HG03520 (cell line): ENCODE data around the gene LHX3.
"Not testable (repeated sequence)": the region's sequence is repeated elsewhere in the genome, so short reads cannot be mapped to it uniquely, and the experiment has no call there.

ENCODE experiments used
- ATAC-seq: cut with Tn5 transposase; IDR thresholded peaks from one replicate; pipeline ENCODE4 v1.9.1; 2021; ENCODE audit warnings: mild to moderate bottlenecking, moderate library complexity; ENCODE audit not compliant: unreplicated experiment

The LHX3 gene

DNA sequence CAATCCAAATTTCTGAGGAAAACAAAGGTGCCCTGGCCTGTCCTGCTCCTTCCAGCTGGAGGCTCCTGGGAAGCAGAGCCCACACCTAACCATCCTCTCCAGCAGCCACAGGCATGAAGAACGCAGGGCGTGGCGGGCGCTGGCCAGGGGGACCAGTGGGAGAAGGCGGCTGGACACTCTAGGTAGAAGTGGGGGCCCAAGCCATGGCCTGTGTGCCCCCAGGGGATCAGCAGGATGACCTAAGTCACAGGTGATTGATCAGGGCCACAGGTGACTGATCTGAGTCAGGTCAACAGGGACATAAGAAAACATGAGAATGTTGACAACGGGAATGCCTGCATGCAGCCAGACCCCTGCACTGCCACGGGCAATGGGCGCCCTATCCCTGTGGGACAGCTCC lies 37.3 kb upstream of the LHX3 start:
- ATAC-seq: no peak

DNA sequence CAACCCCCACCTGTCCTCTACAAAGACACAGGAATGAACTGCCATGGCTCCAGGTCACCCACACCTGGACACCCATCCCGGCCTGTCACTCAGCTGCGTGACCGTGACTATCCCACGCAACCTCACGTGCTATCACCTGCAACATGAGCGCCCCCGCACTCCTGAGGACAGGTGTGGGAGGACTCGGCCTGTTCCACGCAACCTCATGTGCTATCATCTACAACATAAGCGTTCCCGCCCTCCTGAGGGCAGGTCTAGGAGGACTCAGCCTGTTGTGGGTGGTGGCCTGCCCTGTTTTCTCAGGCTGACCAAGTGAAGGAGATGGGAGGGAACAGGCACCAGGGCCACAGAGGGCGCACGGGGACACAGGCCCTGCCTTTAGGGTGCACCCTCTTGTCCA lies 36.6 kb upstream of the LHX3 start:
- ATAC-seq: no peak

DNA sequence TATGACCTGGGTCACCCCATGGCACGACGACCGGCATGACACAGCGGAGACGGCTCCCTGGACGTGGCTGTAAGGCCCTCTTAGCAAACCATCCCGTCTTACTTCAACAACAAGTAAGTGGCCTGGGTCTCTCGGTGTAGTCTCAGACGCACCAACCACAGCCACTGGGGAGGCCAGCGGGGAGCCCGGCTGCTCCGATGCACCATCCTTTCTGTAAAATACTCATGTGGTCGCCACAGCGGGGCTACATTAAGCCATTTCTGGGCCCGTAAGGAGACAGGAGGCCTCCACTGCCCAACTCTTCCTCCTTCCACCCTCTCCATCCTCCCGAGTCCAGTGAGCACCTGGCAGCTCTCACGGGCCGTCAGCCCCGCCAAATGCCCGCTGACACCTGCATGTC lies 36.0 kb upstream of the LHX3 start:
- no peak for ATAC-seq

DNA sequence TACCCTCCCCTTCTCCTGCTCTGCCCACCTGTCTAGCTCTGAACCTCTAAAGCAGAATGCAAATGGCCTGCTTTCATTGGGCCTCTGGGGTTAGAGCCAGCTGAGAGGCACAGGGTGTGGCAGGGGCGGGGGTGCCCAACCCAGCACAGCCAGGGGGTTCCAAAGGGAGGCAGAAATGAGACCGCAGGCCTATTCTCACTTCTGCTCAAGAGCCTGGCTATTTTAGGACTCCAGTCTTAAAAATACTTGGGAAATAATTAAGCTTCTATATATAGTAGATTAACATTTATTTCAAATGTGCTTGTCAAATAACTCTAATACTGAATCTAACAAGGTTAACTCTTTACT lies 35.0 kb upstream of the LHX3 start:
- ATAC-seq: no peak

DNA sequence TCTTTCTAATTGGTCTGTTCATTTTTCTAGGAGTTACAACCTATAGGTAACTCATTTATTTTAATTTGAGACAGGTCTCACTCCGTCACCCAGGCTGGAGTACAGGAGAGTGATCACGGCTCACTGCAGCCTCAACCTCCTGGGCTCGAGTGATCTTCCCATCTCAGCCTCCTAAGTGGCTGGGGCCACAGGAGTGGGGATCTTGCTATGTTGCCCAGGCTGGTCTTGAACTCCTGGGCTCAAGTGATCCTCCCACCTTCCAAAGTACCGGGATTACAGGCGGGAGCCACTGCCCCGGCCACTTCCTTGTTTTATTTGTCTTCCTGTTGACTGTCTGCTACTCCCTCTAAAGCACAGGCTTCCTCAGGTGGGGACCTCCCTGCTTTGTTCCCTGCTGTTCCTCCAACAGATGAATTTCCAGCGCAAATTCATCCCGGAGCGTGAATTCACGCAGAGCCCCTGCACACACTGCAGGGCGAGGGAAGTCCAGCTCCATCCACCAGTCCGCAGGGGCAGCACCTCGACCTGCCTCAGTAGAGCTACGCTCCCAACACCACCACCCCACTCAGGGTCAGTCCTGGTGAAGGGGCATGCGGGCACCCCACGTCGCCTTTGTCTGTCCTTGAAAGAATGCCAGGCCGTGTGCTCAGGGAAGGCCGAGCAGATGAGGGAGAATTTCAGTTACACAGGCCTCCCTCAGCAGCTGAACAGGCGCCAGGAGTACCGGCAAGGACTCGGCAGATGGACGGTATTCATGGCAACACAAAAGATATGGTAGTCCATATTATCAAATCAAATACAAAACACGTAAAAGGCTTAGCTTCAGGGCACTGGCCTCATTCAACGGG lies 34.4 kb upstream of the LHX3 start:
- no peak for ATAC-seq

DNA sequence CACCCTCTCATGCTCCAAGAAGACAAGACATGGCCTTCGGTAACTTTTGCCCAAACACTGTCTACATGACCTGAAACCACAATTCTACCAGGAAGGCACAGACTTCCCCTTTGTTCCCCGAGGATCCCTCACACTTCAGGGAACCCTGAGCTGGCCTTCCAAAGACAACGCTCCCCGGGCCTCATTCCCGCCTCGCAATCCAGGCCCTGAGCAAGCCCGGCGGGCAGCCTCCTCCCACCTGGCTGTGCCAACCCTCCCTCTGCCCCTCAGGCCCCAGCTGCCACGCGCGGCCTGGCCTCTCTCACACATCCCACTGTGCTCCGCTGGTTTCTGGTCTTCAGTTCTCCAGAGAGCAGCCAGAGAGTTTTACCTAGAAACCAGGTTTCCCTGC lies 33.4 kb upstream of the LHX3 start:
- ATAC-seq: no peak

DNA sequence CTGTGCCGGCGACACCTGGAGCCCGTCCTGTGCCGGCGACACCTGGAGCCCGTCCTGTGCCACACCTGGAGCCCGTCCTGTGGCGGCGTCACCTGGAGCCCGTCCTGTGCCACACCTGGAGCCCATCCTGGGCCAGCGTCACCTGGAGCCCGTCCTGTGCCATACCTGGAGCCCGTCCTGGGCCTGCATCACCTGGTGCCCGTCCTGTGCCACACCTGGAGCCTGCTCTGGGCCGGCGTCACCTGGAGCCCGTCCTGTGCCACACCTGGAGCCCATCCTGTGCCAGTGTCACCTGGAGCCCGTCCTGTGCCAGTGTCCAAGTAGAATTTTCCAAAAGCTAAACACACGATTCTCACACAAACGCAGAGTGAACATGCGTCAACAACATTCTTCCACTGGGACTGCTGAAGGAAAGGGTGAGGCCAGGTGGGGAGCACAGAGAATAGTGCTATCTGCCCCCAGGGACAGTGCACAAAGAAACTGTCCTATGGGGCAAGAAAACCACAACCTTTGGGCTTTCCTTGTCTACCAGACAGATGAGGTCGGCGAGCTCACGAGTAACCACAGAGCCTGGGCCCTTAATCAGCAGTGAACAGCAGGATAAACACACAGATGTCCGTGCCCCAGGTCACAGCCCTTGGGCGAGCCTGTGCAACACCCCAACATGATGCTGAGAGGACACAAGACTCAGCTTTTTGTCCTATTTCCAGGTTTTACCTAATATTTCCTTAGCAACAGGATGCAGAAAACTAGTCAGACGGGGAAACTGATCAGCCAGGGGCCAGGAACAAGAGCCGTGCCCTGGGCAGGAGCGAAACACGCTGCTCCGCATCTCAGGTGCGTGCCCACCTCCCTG lies 32.8 kb upstream of the LHX3 start:
- no peak for ATAC-seq

DNA sequence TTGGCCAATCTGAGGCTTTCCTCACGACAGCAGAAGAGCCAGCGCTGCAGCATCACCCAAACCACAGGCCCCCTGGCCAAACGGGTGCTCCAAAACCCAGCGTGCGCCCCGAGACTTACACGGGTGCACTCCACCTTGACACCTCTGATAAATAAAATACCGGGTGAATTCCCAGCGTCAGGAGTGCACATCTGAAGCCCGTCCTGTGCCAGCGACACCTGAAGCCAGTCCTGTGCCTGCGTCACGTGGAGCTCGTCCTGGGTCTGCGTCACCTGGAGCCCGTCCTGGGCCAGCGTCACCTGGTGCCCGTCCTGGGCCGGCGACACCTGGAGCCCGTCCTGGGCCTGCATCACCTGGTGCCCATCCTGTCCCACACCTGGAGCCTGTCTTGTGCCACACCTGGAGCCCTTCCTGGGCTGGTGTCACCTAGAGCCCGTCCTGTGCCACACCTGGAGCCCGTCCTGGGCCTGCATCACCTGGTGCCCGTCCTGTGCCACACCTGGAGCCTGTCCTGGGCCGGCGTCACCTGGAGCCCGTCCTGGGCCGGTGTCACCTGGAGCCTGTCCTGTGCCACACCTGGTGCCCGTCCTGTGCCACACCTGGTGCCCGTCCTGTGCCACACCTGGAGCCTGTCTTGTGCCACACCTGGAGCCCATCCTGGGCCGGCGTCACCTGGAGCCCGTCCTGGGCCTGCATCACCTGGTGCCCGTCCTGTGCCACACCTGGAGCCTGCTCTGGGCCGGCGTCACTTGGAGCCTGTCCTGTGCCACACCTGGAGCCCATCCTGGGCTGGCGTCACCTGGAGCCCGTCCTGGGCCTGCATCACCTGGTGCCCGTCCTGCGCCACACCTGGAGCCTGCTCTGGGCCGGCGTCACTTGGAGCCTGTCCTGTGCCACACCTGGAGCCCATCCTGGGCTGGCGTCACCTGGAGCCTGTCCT lies 31.8 kb upstream of the LHX3 start:
- not testable (repeated sequence) for ATAC-seq

DNA sequence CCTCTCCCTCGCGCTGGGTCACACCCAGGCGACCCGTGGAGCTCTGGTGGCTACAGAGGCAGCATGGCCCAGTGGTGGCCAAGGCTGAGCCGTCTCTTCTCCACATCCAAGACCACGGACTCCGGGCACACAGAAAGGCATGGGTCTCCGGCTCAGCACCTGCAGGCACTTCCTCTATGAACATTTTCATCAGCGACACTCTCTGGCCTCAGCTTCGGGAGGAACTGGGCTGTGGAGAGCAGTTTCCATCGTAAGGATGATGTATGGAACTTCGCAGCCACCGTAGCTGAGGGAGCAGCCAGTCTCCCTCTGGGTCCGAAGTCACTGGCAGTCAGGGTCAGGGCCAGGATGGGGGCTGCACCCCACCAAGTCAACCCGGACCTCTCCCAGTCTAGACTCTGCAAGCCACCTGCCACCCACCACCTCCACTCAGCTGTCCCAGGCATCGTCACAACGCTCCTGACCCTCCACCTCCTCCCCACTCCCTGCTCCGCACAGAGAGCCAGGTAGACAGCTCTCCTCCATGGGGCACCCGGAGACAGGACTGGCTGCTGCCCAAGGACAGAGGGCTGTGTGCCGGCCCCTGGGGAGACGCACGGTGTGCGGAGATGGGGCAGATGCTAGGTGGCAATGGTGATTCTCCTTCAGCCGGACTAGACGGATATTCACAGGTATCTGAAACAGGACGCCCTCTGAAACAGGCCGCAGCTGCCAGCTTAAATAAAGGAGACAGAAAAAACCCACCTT lies 31.0 kb upstream of the LHX3 start:
- ATAC-seq: no peak

DNA sequence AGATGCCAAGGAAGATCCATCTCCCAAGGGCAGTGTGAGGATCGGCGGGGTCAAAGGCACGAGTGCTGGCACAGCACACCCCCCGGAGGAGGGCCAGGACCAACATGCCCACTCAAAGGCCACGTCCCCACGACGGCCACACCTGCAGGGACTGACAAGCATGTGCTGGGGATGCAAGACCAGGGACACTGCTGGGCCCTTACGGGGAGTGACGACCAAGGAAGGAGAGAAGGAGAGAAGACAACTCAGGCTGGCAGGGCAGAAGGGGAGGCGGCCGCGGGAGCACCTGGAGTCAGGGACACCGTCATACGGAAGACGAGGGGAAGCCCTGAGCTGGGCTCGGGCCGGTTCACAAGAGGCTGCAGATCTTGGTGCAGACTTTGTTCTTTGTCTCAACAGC lies 30.2 kb upstream of the LHX3 start:
- ATAC-seq: no peak

DNA sequence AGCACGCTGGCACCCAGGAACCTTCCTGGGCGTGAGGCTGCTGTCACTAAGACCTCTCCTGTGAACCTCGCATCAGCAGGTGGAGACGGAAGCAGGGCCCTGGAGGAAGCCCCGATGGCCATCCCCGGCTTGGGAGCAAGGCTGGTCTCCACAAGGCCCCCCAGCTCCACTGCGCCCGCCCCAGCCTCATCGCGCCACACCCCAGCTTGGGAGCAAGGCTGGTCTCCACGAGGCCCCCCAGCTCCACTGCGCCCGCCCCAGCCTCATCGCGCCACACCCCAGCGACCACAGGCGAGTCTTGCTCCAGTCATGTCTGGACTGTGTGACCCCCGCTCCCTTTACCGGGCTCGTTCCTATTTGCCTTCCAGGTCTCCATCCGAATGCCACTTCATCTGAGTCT lies 29.7 kb upstream of the LHX3 start:
- ATAC-seq: no peak

DNA sequence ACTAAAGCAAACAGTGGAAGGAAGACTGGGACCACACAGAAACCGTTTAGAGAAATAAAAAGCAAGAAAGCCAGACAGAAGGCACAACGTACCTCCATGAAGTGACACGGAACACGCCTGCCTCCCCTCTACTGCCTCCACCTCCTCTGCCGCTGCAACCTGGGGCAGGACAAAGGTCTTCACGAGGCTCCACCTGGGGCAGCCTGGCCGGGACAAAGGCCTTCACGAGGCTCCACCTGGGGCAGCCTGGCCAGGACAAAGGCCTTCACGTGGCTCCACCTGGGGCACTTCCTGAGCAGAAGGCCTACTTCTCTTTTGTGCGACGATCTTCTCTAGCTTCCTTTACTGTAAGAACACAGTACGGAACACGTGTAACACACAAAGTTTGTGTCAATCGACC lies 28.9 kb upstream of the LHX3 start:
- ATAC-seq: no peak

DNA sequence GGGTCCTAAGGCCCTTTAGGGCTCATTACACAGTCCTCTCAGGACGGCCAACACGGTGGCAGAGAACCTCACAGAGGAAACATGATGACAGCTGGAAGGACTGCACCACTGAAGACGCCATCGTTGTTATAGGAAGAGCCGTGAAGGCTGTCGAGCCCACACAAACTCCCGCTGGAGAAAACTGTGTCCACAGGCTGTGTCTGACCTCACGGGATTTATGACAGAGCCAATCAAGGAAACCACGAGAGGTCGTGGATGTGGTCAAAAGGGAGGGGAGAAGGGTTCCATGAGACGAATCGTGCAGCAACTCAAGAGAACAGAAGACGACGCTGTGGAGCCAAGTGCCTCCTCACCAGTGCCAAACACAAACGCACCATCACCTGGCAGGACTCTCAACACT lies 28.5 kb upstream of the LHX3 start:
- ATAC-seq: no peak

DNA sequence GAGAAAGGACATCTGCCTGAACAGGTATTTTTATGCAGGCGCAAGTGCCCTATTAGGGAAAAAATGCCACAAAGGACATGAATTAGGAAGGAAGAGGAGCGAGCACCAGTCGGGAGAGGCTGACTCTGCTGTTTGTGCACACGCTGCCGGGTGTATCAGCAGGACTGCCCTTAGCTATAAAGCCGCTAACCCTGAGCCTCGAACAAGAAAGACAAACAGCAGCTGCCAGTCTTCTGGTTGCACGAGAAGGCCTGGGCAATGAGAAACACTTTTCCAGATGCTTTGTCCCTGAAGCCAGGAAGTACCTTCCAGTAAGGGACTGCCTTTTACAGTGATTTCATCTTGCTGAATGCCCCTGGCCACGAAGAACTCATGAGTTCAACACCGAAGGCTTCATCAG lies 28.0 kb upstream of the LHX3 start:
- no peak for ATAC-seq

DNA sequence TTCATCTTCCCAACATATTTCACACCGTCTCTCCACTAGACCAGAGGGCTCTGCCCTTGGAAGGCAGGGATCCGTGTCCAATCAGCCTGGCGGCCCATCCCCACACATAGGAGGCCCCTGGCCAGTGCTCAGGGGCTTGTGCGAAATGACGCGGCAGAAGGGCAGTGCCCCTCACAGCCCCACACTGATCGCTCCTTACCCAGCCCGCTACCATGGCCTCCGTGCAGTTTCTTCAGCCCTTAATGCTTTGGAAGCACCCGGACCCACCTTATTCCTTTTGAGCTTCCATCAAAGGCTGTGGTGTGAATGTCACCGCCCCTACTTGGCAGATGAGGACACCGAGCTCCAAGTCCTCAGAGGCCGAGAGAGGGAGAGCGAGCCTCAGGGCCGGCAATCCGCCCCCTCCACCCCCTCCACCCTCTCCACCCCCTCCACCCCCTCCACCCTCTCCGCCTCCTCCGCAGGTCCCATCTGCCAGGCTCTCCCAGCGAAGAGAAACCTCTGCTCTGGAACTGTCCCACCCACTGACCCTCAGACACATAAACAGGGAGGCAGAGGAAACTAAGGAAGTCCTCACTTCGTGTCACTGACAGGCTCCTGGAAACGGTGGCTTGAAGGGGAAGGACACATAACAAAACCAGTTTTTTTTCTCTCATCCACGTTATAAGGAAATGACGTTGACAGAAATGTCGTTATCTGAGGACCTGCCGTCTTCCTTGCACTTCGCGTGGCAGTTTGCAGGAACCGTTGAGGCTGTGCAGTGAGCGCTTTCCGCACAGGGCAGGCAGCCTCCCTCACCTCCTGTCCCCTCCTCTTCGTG lies 26.8 kb upstream of the LHX3 start:
- no peak for ATAC-seq

DNA sequence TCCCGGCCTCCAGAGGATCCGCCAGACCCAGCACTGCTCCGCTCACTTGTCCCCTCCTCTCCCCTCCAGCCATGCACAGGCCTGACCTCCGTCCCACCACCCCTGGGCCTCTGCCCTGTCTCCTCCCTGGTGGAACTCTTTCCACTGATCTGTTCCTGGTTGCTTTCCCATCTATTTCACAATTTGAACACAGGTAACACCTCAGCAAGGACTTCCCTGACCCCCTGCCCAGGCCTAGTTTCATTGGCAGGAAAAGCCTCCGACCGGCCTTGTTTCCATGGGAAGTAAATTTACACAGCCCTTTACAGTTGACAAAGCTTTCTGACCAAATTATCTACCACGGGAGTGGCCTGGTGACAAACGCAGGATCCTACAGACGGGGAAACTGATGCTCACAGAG lies 25.8 kb upstream of the LHX3 start:
- no peak for ATAC-seq

DNA sequence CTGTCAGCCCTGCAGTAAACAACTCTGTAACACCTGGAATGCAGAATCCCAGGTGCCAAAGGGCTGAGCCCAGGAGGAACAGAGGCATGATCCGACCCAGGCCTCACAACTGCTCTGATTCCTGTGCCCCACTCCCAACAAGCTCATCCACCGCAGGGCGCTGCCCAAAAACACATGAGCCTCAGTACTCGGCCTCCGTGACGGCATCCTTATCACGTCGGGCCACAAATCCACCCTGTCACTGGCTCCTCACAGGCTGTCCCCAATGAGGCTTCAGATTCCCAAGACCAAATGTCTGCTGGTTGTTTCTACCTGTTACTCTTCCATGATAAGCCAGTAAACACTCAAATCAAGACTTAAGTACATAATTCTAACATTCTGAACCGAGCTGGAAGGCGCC lies 25.4 kb upstream of the LHX3 start:
- ATAC-seq: no peak

DNA sequence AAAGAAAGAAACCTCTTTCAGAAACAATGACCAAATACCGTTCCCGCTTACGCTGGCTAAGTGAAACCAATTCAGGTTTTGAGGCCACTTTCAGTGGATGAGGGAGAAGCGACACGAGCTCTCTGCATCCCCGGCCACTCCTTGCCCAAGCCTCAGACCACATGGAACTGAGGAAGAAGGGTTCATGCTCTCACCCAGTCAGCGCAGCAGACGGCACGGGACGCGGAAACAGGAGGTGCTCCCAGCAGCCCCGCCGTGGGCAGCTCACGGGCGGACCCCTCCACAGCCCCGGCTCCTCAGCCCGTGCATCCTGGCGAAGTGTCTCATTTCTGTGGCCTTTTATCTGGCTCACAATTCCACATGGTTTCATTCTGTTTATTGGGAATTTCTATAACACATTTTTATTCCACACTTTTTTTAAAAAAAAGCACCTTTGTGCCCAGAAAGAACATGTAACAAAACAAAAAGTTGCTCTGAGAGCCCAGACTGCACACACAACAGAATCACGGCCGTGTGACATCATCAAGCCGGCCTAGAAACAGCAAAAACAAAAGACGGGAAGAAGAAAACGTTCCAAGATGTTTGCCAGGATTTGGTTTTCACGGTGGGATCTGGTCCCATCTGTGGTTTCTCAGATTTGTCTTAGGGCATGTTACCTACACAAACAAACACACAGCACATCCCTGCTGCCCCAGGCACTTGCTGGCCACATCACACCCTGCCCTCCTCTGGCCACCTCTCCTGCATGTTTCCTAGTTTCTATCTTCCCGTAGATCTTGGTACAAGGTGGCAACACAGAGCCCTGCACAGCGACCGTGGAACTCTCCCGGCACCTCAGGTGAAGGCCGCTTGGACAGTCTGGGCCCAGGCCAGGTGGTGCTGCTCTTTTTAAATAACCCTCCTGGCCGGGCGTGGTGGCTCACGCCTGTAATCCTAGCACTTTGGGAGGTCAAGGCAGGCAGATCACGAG lies 24.5 kb upstream of the LHX3 start:
- ATAC-seq: no peak
